OCI-LY3 (cell line): ENCODE results near the gene ACTA2.

Experiments used
- H2AFZ ChIP-seq: fragments of 200-600, 300-600 bp; shearing (Covaris generic); 2 replicates; pipeline ENCODE4 v1.6.0; 2014; ENCODE audit warnings: antibody characterized with exemption, low read depth, low read length
- H3K27ac ChIP-seq: fragments of 200-600, 300-600 bp; sonication (generic); 2 replicates; pipeline ENCODE4 v1.5.1; 2014; ENCODE audit warnings: mild to moderate bottlenecking, low read length, moderate library complexity, mixed read lengths
- H3K27me3 ChIP-seq: fragments of 200-600, 300-600 bp; sonication (generic); 2 replicates; pipeline ENCODE4 v1.6.1; 2014; ENCODE audit warnings: low read depth, low read length, mixed read lengths
- H3K36me3 ChIP-seq: fragments of 200-600, 300-600 bp; sonication (generic); replicated peaks from 2 replicates; pipeline ENCODE3; 2014; ENCODE audit warnings: low read depth, low read length, mixed read lengths
- H3K4me1 ChIP-seq: fragments of 300-600, 200-600 bp; sonication (generic); 2 replicates; pipeline ENCODE4 v1.6.1; 2014; ENCODE audit warnings: low read length, mixed read lengths
- H3K4me2 ChIP-seq: fragments of 200-600, 300-600 bp; sonication (generic); 2 replicates; pipeline ENCODE4 v1.6.1; 2014; ENCODE audit warnings: low read length, mixed read lengths
- H3K4me3 ChIP-seq: fragments of 300-600, 200-600 bp; sonication (generic); 2 replicates; pipeline ENCODE4 v1.5.1; 2014; ENCODE audit warnings: antibody characterized with exemption, mild to moderate bottlenecking, low read length, moderate library complexity
- H3K79me2 ChIP-seq: fragments of 300-600, 200-600 bp; shearing (Covaris generic); 2 replicates; pipeline ENCODE4 v1.6.1; 2014; ENCODE audit warnings: mild to moderate bottlenecking, low read length, mixed read lengths
- H3K9ac ChIP-seq: fragments of 300-600, 200-600 bp; shearing (Covaris generic); 2 replicates; pipeline ENCODE4 v1.6.0; 2014; ENCODE audit warnings: mild to moderate bottlenecking, low read length, moderate library complexity
- H3K9me3 ChIP-seq: fragments of 200-600, 300-600 bp; shearing (Covaris generic); 2 replicates; pipeline ENCODE4 v1.6.1; 2014; ENCODE audit warnings: low read length, mixed read lengths; ENCODE audit not compliant: insufficient read depth
- H4K20me1 ChIP-seq: fragments of 200-600, 300-600 bp; sonication (generic); 2 replicates; pipeline ENCODE4 v1.6.1; 2016; ENCODE audit warnings: low read length, mixed read lengths; ENCODE audit not compliant: insufficient read depth
- EZH2phosphoT487 ChIP-seq: fragments of 200-600 bp; shearing (Covaris generic); IDR thresholded peaks from 2 replicates; pipeline ENCODE4 v1.6.1; 2018; ENCODE audit warnings: antibody characterized with exemption, mixed run types, low read depth
- TF ChIP-seq, protein P1 (sequence below): fragments of 200-600, 300-600 bp; sonication (generic); IDR thresholded peaks from 2 replicates; pipeline ENCODE4 v1.5.1; 2014; ENCODE audit warnings: antibody characterized with exemption, low read length, low read depth

Gene ACTA2

DNA sequence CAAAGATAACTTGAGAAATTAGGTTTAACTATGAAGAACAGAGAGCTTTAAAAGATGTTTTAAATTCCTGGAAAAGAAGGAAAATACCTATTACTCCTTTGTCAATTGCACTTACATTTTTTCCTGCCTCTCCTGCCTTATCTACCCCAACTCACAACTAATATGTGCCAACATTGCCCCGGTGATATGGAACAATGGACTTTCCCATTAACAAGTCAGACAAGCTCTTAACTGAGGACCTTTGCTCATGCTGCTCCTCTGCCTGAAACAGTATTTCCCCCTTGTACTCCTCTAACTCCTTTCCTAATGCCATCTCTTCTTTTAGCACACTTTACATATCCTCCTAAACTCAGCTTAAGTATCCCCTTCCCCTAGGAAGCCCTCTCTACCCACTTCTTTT is 4.8 kb upstream of the ACTA2 start:
- no peak for TF ChIP-seq EZH2phosphoT487
- TF ChIP-seq, protein P1, sequence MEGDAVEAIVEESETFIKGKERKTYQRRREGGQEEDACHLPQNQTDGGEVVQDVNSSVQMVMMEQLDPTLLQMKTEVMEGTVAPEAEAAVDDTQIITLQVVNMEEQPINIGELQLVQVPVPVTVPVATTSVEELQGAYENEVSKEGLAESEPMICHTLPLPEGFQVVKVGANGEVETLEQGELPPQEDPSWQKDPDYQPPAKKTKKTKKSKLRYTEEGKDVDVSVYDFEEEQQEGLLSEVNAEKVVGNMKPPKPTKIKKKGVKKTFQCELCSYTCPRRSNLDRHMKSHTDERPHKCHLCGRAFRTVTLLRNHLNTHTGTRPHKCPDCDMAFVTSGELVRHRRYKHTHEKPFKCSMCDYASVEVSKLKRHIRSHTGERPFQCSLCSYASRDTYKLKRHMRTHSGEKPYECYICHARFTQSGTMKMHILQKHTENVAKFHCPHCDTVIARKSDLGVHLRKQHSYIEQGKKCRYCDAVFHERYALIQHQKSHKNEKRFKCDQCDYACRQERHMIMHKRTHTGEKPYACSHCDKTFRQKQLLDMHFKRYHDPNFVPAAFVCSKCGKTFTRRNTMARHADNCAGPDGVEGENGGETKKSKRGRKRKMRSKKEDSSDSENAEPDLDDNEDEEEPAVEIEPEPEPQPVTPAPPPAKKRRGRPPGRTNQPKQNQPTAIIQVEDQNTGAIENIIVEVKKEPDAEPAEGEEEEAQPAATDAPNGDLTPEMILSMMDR: no peak
- Histone ChIP-seq H3K4me3 (no peak overlapping the region), H3K4me2 (no peak overlapping the region), H3K27ac (no peak overlapping the region), H3K79me2 (no peaks in the 10 kb centered on the region), H3K9ac (no peak overlapping the region), H3K36me3 (no peaks in the 10 kb centered on the region), H2AFZ (no peak overlapping the region), H3K27me3 (no peaks in the 10 kb centered on the region), H3K9me3 (no peaks in the 10 kb centered on the region), H3K4me1 (peaks cover 3% of the 10 kb centered on the region; the same call in 1 of the 2 replicates), H4K20me1 (no peaks in the 10 kb centered on the region)

DNA sequence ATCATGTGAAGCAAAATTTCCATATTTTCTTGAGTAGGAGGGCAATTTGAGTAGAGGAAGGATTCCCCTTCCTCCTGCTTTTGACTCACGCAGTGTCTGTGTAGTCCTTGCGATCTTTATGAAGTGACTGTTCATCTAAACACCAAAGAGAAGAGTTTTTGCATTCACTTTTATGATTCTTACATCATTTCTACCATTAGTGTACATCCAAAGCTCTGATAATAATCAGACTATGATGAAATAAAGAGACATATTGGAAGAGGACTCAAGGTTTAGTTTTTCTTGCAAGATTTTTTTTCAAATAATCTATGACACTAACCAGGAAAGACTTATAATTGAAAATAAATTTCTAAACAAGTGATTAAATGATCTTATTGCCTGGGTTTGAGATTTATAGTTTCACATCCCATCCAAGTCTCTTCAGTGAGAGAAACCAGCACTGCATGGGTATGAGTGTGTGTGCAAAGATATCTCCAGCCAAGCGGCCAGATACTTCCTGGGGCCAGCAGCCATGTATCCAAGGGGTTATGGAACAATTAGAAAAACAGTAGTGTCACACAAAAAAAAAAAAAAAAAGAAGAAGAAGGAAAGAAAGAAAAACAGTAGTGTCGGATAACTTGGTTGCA is 2.0 kb upstream of the ACTA2 start:
- Histone ChIP-seq H3K9ac (no peak overlapping the region), H3K27me3 (no peaks in the 10 kb centered on the region), H4K20me1 (no peaks in the 10 kb centered on the region), H2AFZ (no peak overlapping the region), H3K4me3 (no peak overlapping the region), H3K36me3 (no peaks in the 10 kb centered on the region), H3K79me2 (no peaks in the 10 kb centered on the region), H3K4me2 (no peak overlapping the region), H3K9me3 (no peaks in the 10 kb centered on the region), H3K27ac (no peak overlapping the region), H3K4me1 (peaks cover 30% of the 10 kb centered on the region)
- TF ChIP-seq, protein P1: no peak
- TF ChIP-seq EZH2phosphoT487: no peak

DNA sequence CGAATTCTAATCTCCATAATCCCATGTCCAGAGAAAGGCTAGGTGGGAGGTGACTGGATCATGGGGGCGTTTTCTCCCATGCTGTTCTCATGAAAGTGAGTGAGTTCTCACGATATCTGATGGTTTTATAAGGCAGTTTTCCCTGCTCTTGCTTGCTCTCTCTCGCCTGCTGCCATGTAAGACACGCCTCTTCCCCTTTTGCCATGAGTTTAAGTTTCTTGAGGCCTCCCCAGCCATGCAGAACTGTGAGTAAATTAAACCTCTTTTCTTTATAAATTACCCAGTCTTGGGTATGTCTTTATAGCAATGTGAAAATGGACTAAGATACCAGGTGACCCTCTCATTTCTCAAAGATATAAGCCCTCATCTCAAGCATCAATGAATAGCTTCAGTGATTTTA is 1.1 kb upstream of the ACTA2 start:
- H3K79me2 ChIP-seq: no peaks in the 10 kb centered on the region
- TF ChIP-seq EZH2phosphoT487: no peak
- TF ChIP-seq, protein P1: no peak
- H3K4me3 ChIP-seq: no peak overlapping the region
- no peaks in the 10 kb centered on the region for H4K20me1 ChIP-seq
- peaks cover 30% of the 10 kb centered on the region for H3K4me1 ChIP-seq
- no peak overlapping the region for H2AFZ ChIP-seq
- no peaks in the 10 kb centered on the region for H3K27me3 ChIP-seq
- H3K27ac ChIP-seq: no peak overlapping the region
- no peak overlapping the region for H3K9ac ChIP-seq
- no peaks in the 10 kb centered on the region for H3K9me3 ChIP-seq
- no peak overlapping the region for H3K4me2 ChIP-seq
- H3K36me3 ChIP-seq: no peaks in the 10 kb centered on the region

DNA sequence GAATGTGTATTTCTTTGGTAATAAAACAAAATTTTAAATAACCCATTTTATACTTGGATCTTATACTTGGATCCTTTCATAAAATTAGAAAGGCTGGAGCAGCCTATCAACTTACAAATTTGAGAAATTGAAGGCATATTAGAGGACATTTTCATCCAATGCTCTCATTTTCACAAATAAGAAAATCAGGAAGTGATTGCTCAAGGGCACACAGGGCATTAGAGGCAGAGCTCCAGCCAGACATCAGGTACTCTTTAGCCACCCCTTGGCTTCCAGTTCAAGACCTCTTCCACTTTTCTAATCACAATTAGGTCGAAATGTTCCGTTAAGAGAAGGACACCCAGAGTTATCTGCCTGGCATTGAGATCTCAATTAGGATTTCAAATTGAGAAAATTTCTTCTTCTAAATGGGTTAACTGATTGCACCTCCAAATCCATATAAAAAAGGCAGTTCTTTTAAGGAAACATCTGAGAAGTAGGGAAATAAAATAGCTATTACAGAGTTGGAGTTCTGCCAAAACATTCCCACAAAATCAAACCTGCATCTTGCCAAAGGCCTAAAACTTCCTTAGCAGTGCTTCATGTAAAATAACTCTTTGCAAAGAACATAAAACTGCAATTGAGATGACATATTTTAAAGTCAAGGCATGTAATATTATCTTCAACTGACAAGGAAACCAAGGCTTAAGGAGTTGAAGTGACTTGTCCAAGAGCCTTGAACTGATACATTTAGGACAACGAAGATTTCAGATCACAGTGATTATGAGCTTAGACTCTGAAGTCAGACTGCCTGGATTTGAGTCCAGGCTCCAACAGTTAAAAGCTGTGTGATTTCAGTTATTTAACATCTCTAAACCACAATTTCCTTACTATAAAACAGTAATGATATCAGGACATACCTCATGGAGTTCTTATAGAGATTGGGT is 2.4 kb downstream of the ACTA2 start:
- Histone ChIP-seq H3K27ac (no peak overlapping the region), H3K79me2 (no peaks in the 10 kb centered on the region), H3K4me2 (no peak overlapping the region; the same call in 1 of the 2 replicates), H3K9ac (no peak overlapping the region), H4K20me1 (no peaks in the 10 kb centered on the region), H3K9me3 (no peaks in the 10 kb centered on the region), H3K36me3 (no peaks in the 10 kb centered on the region), H3K4me1 (peaks cover 44% of the 10 kb centered on the region), H3K27me3 (no peaks in the 10 kb centered on the region), H3K4me3 (no peak overlapping the region), H2AFZ (no peak overlapping the region)
- TF ChIP-seq, protein P1: no peak
- no peak for TF ChIP-seq EZH2phosphoT487
